GM10266 (cell line): Measurements from ENCODE around the gene EGFL7.
A peak's percentile ranks its signal among the peaks of the same experiment; 100 is the strongest.

Experiments used
- DNase-seq: peaks from one replicate; pipeline ENCODE4 v3.0.0; 2012; ENCODE audit errors: extremely low spot score
- CTCF ChIP-seq: IDR thresholded peaks from 2 replicates; pipeline ENCODE4 v1.5.1; 2012; ENCODE audit warnings: mild to moderate bottlenecking, low read depth; ENCODE audit not compliant: control insufficient read depth, insufficient read depth; ENCODE audit errors: missing control alignments

The EGFL7 gene

DNA sequence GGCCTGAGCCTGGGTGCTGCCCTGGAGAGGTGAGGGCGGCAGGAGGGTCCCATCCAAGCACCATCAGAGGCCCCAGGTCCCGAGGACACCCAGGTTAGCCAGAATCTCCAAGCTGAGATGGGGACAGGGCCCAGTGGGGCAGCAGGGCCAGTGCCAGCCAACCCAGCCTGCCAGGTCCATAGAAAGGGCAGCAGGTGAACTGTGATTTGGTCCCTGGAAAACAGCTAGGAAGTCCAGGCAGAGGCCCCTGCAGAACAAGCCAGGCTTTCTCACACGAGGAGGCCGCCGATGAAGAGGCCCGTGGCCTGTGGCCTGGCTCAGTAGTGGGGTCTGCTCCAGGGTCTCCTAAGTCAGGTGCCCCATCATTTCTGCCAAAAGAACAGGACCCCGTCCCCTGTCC lies 22.5 kb downstream of the EGFL7 start:
- DNase-seq: no peak
- TF ChIP-seq CTCF: no peak

DNA sequence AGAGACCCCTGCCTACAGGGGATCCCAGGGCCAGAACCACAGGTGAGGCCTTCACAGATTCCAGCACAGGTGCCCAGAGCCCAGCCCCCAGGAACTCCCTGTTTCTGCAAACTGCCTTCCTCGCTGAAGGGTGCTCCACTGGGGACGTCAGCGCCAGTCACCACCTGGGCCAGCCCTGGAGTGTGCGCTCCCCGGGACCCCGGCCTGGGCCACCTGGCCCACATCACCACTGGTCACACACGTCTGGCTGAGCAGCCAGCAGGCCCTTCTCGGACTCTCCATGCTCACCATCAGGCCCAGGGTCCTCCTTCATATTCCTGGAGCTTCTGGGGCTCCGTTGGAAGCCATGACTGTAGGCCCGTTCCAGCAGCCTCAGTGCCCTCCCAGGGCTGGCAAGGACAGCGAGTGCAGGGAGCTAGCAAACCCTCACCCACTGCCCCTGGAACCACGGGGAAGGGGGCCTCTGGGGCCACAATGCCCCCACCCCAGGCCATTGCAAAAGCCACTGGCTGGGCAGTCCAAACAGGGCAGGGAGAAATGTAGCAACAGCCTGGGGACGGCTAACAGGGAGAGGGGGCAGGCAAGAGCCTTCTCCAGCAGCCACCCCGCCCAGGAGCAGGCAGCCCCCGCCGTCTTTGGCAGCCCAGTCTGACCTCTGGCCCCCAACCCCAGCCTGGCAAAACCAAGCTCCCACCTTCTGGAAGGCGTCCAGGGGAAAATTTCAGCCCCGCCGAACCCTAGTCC lies 23.2 kb downstream of the EGFL7 start:
- DNase-seq: no peak
- TF ChIP-seq CTCF: no peak

- no peak for DNase-seq
- TF ChIP-seq CTCF: no peak
Measured at GRCh38 chr9:136686534-136686793, 23.7 kb downstream of the EGFL7 start.

- peak; percentile 98 for DNase-seq
- TF ChIP-seq CTCF: no peak
Measured at GRCh38 chr9:136686794-136687711, 24.3 kb downstream of the EGFL7 start, which contains the start of gene AGPAT2. Gene AGPAT2, minus strand, starts transcription at chr9:136687457. Its CDS starts 100 bp downstream, at chr9:136687357.

DNA sequence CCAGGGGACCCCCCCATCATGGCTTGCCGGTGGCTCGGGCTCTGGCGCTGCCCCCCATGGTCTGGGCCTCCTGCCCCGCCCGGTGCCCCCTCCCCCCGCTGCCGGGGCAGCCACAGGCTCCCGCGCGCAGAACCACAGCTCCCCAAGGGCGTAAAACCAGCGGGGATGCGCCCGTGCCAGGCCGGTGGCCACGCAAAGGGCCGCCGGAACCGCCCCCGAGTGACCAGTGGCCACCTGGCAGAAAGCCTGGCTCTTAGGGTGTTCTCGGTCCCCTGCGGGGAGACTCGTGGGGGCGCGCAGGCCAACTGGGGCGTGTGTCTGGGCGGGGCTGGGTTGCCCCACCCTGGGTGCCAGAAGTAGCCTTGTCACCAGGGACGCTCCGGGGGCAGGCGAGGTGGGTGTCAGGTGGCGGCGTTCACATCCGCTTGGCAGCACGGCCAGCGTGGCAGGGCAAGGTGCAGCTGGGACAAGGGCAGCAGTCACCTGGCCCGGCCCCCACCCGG lies 25.1 kb downstream of the EGFL7 start:
- TF ChIP-seq CTCF: no peak
- DNase-seq: no peak

- peak; percentile 77 for DNase-seq
- no peak for TF ChIP-seq CTCF
Measured at GRCh38 chr9:136688274-136689107, 25.8 kb downstream of the EGFL7 start.

DNA sequence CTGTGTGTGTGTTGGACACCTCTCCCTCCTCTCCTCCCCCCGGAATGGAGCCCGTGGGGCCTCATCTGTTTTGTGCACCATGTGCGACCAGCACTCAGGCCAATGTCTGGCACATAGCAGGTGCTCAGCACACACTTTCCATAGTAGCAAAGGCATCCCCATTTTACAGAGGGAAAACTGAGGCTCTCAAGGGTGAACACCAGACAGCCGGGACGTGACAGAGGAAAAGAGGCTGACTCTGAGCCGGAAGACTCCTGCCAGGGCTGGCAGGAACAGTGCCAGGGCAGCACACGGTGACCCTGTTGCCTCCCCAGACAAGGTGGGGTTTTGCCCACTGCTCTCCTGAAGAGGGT lies 26.4 kb downstream of the EGFL7 start:
- TF ChIP-seq CTCF: no peak
- DNase-seq: no peak
